Left cardiac atrium (tissue), 4 donors: ENCODE results near the gene PHLDA2. TPM values are rescaled to one million over a fixed set of nuclear protein-coding genes. Genes with fewer than 3 reads are reported as not detected.

Source experiments
- ATAC-seq, 2 donors: fragments of 200-7000 bp; cut with Tn5 transposase; one replicate each; pipeline ENCODE4 v1.9.1; 2020; ENCODE audit warnings: mild to moderate bottlenecking in 2 of 2, moderate library complexity in 2 of 2
- DNase-seq: peaks from one replicate; pipeline ENCODE4 v3.0.0-alpha.2; 2020
- intact Hi-C, 2 donors: fragments of 100-400 bp; cut with DNase I; formaldehyde crosslinking; loops; one replicate each; pipeline versions ENCODE4 v1.14.1 to v1.15.1; 2022 to 2023
- total RNA-seq, 2 donors: library from RNA; stranded (reverse); fragmentation: NEBNext Ultra II Directional; extraction: Animal tissue kit (Norgen Biotek cat#: 25700); gene quantifications; one replicate each; pipeline ENCODE4 v1.2.1, GENCODE V29; 2021
- donor health status: DM: no; HTN: yes; CAD: no.
- donor health status: DM: no; HTN: yes; CAD: no; lungs with severe emphysema.
- donor health status: DM: yes; HTN: yes; CAD: no.
- donor health status: Dilated cardiomyopathy.

PHLDA2 gene
- total RNA-seq, 2 donors from 2014 or later = 2.2 to 3.4 TPM

GRCh38 chr11:2902784-2903671 lies 26.2 kb downstream of the PHLDA2 start:
- ATAC-seq (peak in 1 of 2 donors; percentile 1), DNase-seq (no peak)
- intact Hi-C loops = no loop called here

- DNase-seq (peak; percentile 96), ATAC-seq (peak; percentile 91 to 94)
- intact Hi-C loops = no loop called here
These were observed 27.1 kb downstream of the PHLDA2 start for GRCh38 chr11:2901854-2902783.

GRCh38 chr11:2901196-2901796 lies 27.9 kb downstream of the PHLDA2 start:
- DNase-seq (no peak), ATAC-seq (peak in 1 of 2 donors; percentile 1)
- intact Hi-C loops = no loop called here

GRCh38 chr11:2899080-2899783 lies 30.0 kb downstream of the PHLDA2 start:
- intact Hi-C loops = loop anchor here (10.0 kb wide), 2 partner anchors 584 to 704 kb away; no protein-coding TSS in a partner anchor
- ATAC-seq (no peak), DNase-seq (peak; percentile 50)

- ATAC-seq = peak; percentile 24 to 38
- DNase-seq = peak; percentile 76
- intact Hi-C loops = loop anchor here (10.0 kb wide), 2 partner anchors 584 to 704 kb away; no protein-coding TSS in a partner anchor
These were observed 30.7 kb downstream of the PHLDA2 start for GRCh38 chr11:2898366-2899079.

GRCh38 chr11:2897048-2897447 lies 32.2 kb downstream of the PHLDA2 start:
- intact Hi-C loops = loop anchor here (10.0 kb wide), 2 partner anchors 582 to 702 kb away; no protein-coding TSS in a partner anchor
- ATAC-seq (no peak), DNase-seq (no peak)

GRCh38 chr11:2896047-2896446 lies 33.2 kb downstream of the PHLDA2 start:
- DNase-seq (no peak), ATAC-seq (no peak)
- intact Hi-C loops = loop anchor here (10.0 kb wide), 2 partner anchors 581 to 701 kb away; no protein-coding TSS in a partner anchor

GRCh38 chr11:2893935-2894334 lies 35.3 kb downstream of the PHLDA2 start:
- ATAC-seq (no peak), DNase-seq (no peak)
- intact Hi-C loops = loop anchor here (10.0 kb wide), 2 partner anchors 579 to 699 kb away; no protein-coding TSS in a partner anchor

- no peak for DNase-seq
- ATAC-seq = peak in 1 of 2 donors; percentile 2
- intact Hi-C loops = loop anchor here (10.0 kb wide), 2 partner anchors 578 to 698 kb away; no protein-coding TSS in a partner anchor
These were observed 36.2 kb downstream of the PHLDA2 start for GRCh38 chr11:2892967-2893528.

- intact Hi-C loops = loop anchor here (10.0 kb wide), 2 partner anchors 578 to 698 kb away; no protein-coding TSS in a partner anchor
- ATAC-seq = peak; percentile 50 to 70
- peak; percentile 75 for DNase-seq
These were observed 36.8 kb downstream of the PHLDA2 start for GRCh38 chr11:2892215-2892966.

- DNase-seq (peak; percentile 69), ATAC-seq (peak; percentile 59 to 65)
- intact Hi-C loops = loop anchor here (10.0 kb wide), 2 partner anchors 577 to 697 kb away; no protein-coding TSS in a partner anchor
These were observed 37.6 kb downstream of the PHLDA2 start for GRCh38 chr11:2891326-2892214.

GRCh38 chr11:2890466-2891294 lies 38.5 kb downstream of the PHLDA2 start:
- ATAC-seq (peak in 1 of 2 donors; percentile 27), DNase-seq (peak; percentile 77)
- intact Hi-C loops = loop anchor here (10.0 kb wide), 2 partner anchors 576 to 696 kb away; no protein-coding TSS in a partner anchor

- no peak for ATAC-seq
- no peak for DNase-seq
- intact Hi-C loops = loop anchor here (2.0 to 10.0 kb wide), 5 partner anchors 105 to 695 kb away; no protein-coding TSS in a partner anchor
These were observed 39.6 kb downstream of the PHLDA2 start for GRCh38 chr11:2889362-2890273.
